HepG2 (cell line): ENCODE data around the gene RPS2. TPM values are rescaled to one million over a fixed set of nuclear protein-coding genes. Genes with fewer than 3 reads are reported as not detected.

Experiments used
- ATAC-seq: fragments of 200-7000 bp; cut with Tn5 transposase; 3 replicates; pipeline ENCODE4 v1.9.1; 2020; ENCODE audit warnings: mild to moderate bottlenecking, moderate library complexity
- BruUV-seq: library from RNA; stranded (reverse); fragments of 400-500 nt; replicated peaks from 2 replicates; lab custom pipeline; 2021; lab: Mats Ljungman, UMichigan
- CTCF ChIA-PET: fragments of 300-600 bp; formaldehyde crosslinking; extraction: SDS; loops from one replicate; lab custom pipeline; 2021; ENCODE audit warnings: low total read pairs, inconsistent platforms, low intra/inter-chr PET ratio; lab: Yijun Ruan, JAX
- POLR2A ChIA-PET: fragments of 350-600 bp; sonication (Branson Sonifier 250); formaldehyde crosslinking; loops from one replicate; lab custom pipeline; 2020; ENCODE audit warnings: antibody characterized with exemption, inconsistent platforms; lab: Yijun Ruan, JAX
- DNase-seq: peaks from one replicate; pipeline ENCODE4 v3.0.0-alpha.2; 2015; ENCODE audit warnings: low spot score
- FAIRE-seq: peaks from 3 replicates; lab custom pipeline; 2011; peaks lifted over from hg19 to GRCh38; lab: Jason Lieb, UNC
- H2AFZ ChIP-seq: one replicate; pipeline ENCODE4 v1.6.1; 2011; ENCODE audit warnings: low read length, inconsistent platforms
- H3K27ac ChIP-seq: fragments of 300-600 bp; 3 replicates; pipeline ENCODE4 v1.8.0; 2011; ENCODE audit warnings: mixed run types, mild to moderate bottlenecking, mixed read lengths, low read length, inconsistent platforms; ENCODE audit not compliant: insufficient read depth; ENCODE audit errors: extremely low read length
- H3K27me3 ChIP-seq, 2 experiments: fragments of 200-600 bp in 1 of 2; 2 replicates in 1 of 2; 3 replicates in 1 of 2; pipeline versions ENCODE4 v1.6.0 to v1.8.0; 2011; ENCODE audit warnings: low read length in 2 of 2, mild to moderate bottlenecking in 2 of 2, moderate library complexity in 2 of 2, inconsistent platforms in 1 of 2; ENCODE audit not compliant: insufficient read depth in 2 of 2, control insufficient read depth in 1 of 2
- H3K36me3 ChIP-seq, 2 experiments: fragments of 200-600 bp in 1 of 2; replicated peaks in 1 of 2; 2 replicates in 1 of 2; 3 replicates in 1 of 2; pipeline versions ENCODE4 v1.5.1 to v1.8.0; 2011; ENCODE audit warnings: low read length in 2 of 2, inconsistent platforms in 1 of 2; ENCODE audit not compliant: insufficient read depth in 2 of 2, control insufficient read depth in 1 of 2
- H3K4me1 ChIP-seq: 2 replicates; pipeline ENCODE4 v1.5.1; 2012; ENCODE audit warnings: low read length, inconsistent platforms; ENCODE audit not compliant: insufficient read depth
- H3K4me2 ChIP-seq: 2 replicates; pipeline ENCODE4 v1.6.0; 2011; ENCODE audit warnings: low read depth, low read length, inconsistent platforms
- H3K4me3 ChIP-seq, 3 experiments: fragments of 200-600 bp in 1 of 3; sonication (generic), shearing (Covaris generic) in 1 of 3; replicated peaks in 1 of 3; 2 replicates each; pipeline ENCODE4 v1.5.1; 2011 to 2016; ENCODE audit warnings: low read length in 3 of 3, inconsistent platforms in 2 of 3, low read depth in 2 of 3, mild to moderate bottlenecking in 2 of 3, control low read depth in 1 of 3, mixed read lengths in 1 of 3; ENCODE audit not compliant: insufficient read depth in 1 of 3
- H3K79me2 ChIP-seq: one replicate; pipeline ENCODE4 v1.6.1; 2011; ENCODE audit warnings: low read length, inconsistent platforms; ENCODE audit not compliant: insufficient read depth
- H3K9ac ChIP-seq: 2 replicates; pipeline ENCODE4 v1.6.0; 2011; ENCODE audit warnings: mild to moderate bottlenecking, low read depth, low read length, inconsistent platforms; ENCODE audit not compliant: insufficient read depth
- H3K9me3 ChIP-seq: 2 replicates; pipeline ENCODE4 v1.5.1; 2012; ENCODE audit warnings: mild to moderate bottlenecking, low read length
- H4K20me1 ChIP-seq: 2 replicates; pipeline ENCODE4 v1.6.0; 2011; ENCODE audit warnings: inconsistent platforms, mild to moderate bottlenecking, low read length, moderate library complexity; ENCODE audit not compliant: insufficient read depth
- AGO2 ChIP-seq: fragments of 200-400 bp; formaldehyde crosslinking; optimal IDR thresholded peaks from 2 replicates; pipeline ENCODE3; 2017; ENCODE audit warnings: mild to moderate bottlenecking, low read depth, low read length, moderate library complexity
- RBFOX2 ChIP-seq: fragments of 200-400 bp; formaldehyde crosslinking; IDR thresholded peaks from 2 replicates; pipeline ENCODE4 v1.6.1; 2017; ENCODE audit warnings: low read depth, mild to moderate bottlenecking, low read length
- ZFP82 ChIP-seq: sonication (generic); formaldehyde crosslinking; IDR thresholded peaks from 2 replicates; pipeline ENCODE4 v1.5.1; 2020; ENCODE audit warnings: mild to moderate bottlenecking, missing genetic modification reagents, borderline replicate concordance
- ZNF841 ChIP-seq: sonication (generic); formaldehyde crosslinking; IDR thresholded peaks from 2 replicates; pipeline ENCODE4 v1.8.1; 2023; ENCODE audit warnings: missing genetic modification reagents, borderline replicate concordance
- WGBS: methylation state at CpG from one replicate; pipeline ENCODE4 v1.1.6; 2017; ENCODE audit warnings: low lambda C conversion rate; 5-methylcytosine and 5-hydroxymethylcytosine counted together
- in situ Hi-C: cut with HindIII; loops from 2 replicates; pipeline ENCODE4 v1.10.0; 2017; ENCODE audit warnings: low pct_unique_long_range_greater_than_20kb; ENCODE audit not compliant: extremely low pct_ligation_motif_present
- intact Hi-C: fragments of 100-400 bp; cut with micrococcal nuclease; formaldehyde crosslinking; loops from one replicate; pipeline ENCODE4 v1.10.0; 2022; ENCODE audit not compliant: unreplicated experiment
- polyA plus RNA-seq, 8 experiments: library from polyadenylated mRNA; depleted of rRNA in 3 of 8; stranded (reverse) in 7 of 8; unstranded in 1 of 8; fragments of >200 nt; fragmentation: Illumina TruSeq in 4 of 8; extraction: Trizol in 4 of 8; gene quantifications; 2 replicates each; pipeline versions ENCODE4 v1.2.1 to v1.2.3, GENCODE V29; 2011 to 2016; ENCODE audit warnings: low read depth in 4 of 8, missing spikeins in 1 of 8, mixed read lengths in 1 of 8; ENCODE audit not compliant: insufficient read depth in 1 of 8
- total RNA-seq, 5 experiments: library from RNA; depleted of rRNA; stranded (reverse); fragments of >200 nt; fragmentation: Illumina TruSeq; extraction: Trizol; gene quantifications; 2 replicates each; pipeline ENCODE4 v1.2.3, GENCODE V29; 2016; ENCODE audit warnings: low read depth in 1 of 5
- TF ChIP-seq, protein P1 (sequence below): sonication (generic); formaldehyde crosslinking; IDR thresholded peaks from 2 replicates; pipeline ENCODE4 v1.4.0; 2020; ENCODE audit warnings: missing genetic modification reagents

The RPS2 gene
- total and polyA plus RNA-seq, 2 of the 13 experiments (the other 11 are each of a cell fraction or from before 2014, with no cell fraction given): 1,908 to 4,514 TPM

DNA sequence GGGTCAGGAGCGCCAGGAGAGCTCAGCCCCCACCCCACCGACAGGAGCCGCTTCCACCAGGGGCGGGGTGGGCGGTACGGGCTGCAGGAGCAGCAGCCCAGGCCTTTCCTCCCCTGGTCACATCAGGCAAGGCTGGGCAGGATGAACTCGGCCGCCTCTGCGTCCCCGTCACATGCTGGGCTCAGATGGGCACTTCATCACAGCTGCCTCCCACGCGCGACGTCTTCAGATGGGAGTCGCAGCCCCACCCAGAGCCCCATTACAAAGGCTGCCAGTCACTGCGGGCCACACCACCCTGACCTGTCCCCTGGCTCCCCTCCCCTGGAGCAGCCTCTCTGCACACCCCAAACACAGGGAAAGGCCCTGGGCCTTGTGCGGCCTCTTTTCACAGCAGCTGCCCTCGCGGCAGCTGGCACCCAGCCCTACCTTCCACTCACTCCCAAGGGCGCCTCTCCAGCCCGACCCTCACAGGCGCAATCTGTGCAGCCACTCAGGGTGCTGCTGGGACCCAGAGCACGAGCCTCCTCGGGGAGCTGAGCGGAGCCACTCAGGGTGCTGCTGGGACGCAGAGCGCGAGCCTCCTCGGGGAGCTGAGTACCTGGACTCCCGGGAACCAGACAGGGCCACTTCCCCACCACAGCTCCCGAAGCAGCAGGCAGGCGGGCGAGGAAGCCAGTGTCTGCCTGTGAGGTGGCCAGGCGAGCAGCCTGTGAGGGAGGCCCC, 40.3 kb upstream of the RPS2 start:
- Histone ChIP-seq H3K9me3 (no peaks in the 10 kb centered on the region), H4K20me1 (peaks cover 18% of the 10 kb centered on the region; the same call in 1 of the 2 replicates), H3K27me3 (no peaks in the 10 kb centered on the region), H3K27ac (peak overlapping the region; percentile 1), H2AFZ (no peak overlapping the region), H3K4me2 (peak overlapping the region; percentile 42; the same call in 1 of the 2 replicates), H3K36me3 (peaks cover 19 to 35% of the 10 kb centered on the region in 2 experiments), H3K79me2 (peaks cover 47% of the 10 kb centered on the region), H3K4me3 (peak overlapping the region in 1 of 3 experiments; percentile 17; a peak in 1 of 6 replicates), H3K4me1 (peaks cover 43% of the 10 kb centered on the region), H3K9ac (no peak overlapping the region)
- intact Hi-C loops: no loop called here
- FAIRE-seq (no peak), ATAC-seq (no peak; the same call in 2 of the 3 replicates), DNase-seq (no peak)
- no TSS peak for BruUV-seq
- ChIA-PET POLR2A (interaction anchor here (0.7 to 2.8 kb wide), 8 partner anchors 11 to 150 kb away, joined by 3 to 27 read pairs (median 5); partner anchors contain the start of genes GFER, NPW, RPS2 and TRAF7), CTCF (interaction anchor here (1.7 kb wide), 1 partner anchor 136 kb away, joined by 10 read pairs; no protein-coding TSS in a partner anchor)
- 93% methylated on average over 21 of the region's 34 CpGs for WGBS
- TF ChIP-seq ZNF841 (CRISPR knock-in tag) (no peak), RBFOX2 (peak; percentile 65), ZFP82 (CRISPR knock-in tag) (no peak), AGO2 (peak; percentile 57)
- TF ChIP-seq, protein P1, sequence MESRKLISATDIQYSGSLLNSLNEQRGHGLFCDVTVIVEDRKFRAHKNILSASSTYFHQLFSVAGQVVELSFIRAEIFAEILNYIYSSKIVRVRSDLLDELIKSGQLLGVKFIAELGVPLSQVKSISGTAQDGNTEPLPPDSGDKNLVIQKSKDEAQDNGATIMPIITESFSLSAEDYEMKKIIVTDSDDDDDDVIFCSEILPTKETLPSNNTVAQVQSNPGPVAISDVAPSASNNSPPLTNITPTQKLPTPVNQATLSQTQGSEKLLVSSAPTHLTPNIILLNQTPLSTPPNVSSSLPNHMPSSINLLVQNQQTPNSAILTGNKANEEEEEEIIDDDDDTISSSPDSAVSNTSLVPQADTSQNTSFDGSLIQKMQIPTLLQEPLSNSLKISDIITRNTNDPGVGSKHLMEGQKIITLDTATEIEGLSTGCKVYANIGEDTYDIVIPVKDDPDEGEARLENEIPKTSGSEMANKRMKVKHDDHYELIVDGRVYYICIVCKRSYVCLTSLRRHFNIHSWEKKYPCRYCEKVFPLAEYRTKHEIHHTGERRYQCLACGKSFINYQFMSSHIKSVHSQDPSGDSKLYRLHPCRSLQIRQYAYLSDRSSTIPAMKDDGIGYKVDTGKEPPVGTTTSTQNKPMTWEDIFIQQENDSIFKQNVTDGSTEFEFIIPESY: peak; percentile 81
- in situ Hi-C loops: no loop called here
